ENCODE results near the gene TTI1. TPM values are rescaled to one million over a fixed set of nuclear protein-coding genes. Genes with fewer than 3 reads are reported as not detected.

Gene TTI1
- total and polyA plus RNA-seq, 2 donors (not counting 1 experiment from before 2014, with no cell fraction given): 13.9 to 33.9 TPM

GRCh38 chr20:37943501-37944455, 89.5 kb downstream of the TTI1 start:
- peaks cover 22% of the 10 kb centered on the region for H3K27me3 Mint-ChIP-seq
- no peak overlapping the region for H3K27ac ChIP-seq (ENCODE audit: low read length in 2 of 2)
- no peak overlapping the region for H3K4me3 ChIP-seq (ENCODE audit: control extremely low read depth in 1 of 5, extremely low read depth in 1 of 5, insufficient read depth in 1 of 5, low read depth in 2 of 5, low read length in 4 of 5)
- WGBS (ENCODE audit: insufficient coverage): 96% methylated on average over 41 of the region's 47 CpGs
- H3K4me1 ChIP-seq (ENCODE audit: control insufficient read depth in 2 of 2, insufficient read depth in 2 of 2, low read length in 2 of 2): no peaks in the 10 kb centered on the region
- intact Hi-C loops (cut with micrococcal nuclease): no loop called here
- ChIA-PET CTCF (no interaction called here), POLR2A (no interaction called here)
- peaks cover 2% of the 10 kb centered on the region for H3K9me3 Mint-ChIP-seq (ENCODE audit: insufficient read depth)
- H4K20me1 ChIP-seq (ENCODE audit: control insufficient read depth, insufficient read depth, low read length, poor library complexity, severe bottlenecking): no peaks in the 10 kb centered on the region
- no peak overlapping the region for H3K27ac Mint-ChIP-seq
- no peaks in the 10 kb centered on the region for H3K79me2 ChIP-seq (ENCODE audit: control insufficient read depth, insufficient read depth, low read length)
- no peaks in the 10 kb centered on the region for H3K4me1 Mint-ChIP-seq
- ATAC-seq (ENCODE audit: low read depth) (no peak), DNase-seq (no peak)
- H2AFZ ChIP-seq (ENCODE audit: insufficient read depth, low read depth, low read length, poor library complexity, severe bottlenecking): no peak overlapping the region
- TF ChIP-seq EZH2 (IDR thresholded peaks at IDR 0.05; ENCODE audit: borderline replicate concordance, insufficient read depth, low read depth, low read length, poor library complexity, severe bottlenecking): no peak
- no peak for TF ChIP-seq CTCF (IDR thresholded peaks at IDR 0.05)
- no peak overlapping the region for H3K9ac ChIP-seq (ENCODE audit: low read length)
- H3K9me3 ChIP-seq (ENCODE audit: control extremely low read depth in 1 of 3, control insufficient read depth in 2 of 3, insufficient read depth in 1 of 3, low read length in 2 of 3): peaks cover 0 to 21% (median 2%) of the 10 kb centered on the region in 3 donors
- peaks cover 0 to 7% (median 0%) of the 10 kb centered on the region in 4 experiments for H3K27me3 ChIP-seq (replicated peaks in 1 of 4; ENCODE audit: control extremely low read depth in 1 of 4, control insufficient read depth in 3 of 4, insufficient read depth in 4 of 4, low read length in 3 of 4)
- H3K4me2 ChIP-seq (replicated peaks; ENCODE audit: low read depth, low read length, poor library complexity, severe bottlenecking): no peak overlapping the region
- H3K36me3 ChIP-seq (replicated peaks in 1 of 2; ENCODE audit: control extremely low read depth in 1 of 2, control insufficient read depth in 1 of 2, extremely low read depth in 1 of 2, insufficient read depth in 2 of 2, low read length in 1 of 2): no peaks in the 10 kb centered on the region
- H3K4me3 Mint-ChIP-seq: no peak overlapping the region

- TF ChIP-seq CTCF (IDR thresholded peaks at IDR 0.05) (no peak), EZH2 (IDR thresholded peaks at IDR 0.05; ENCODE audit: borderline replicate concordance, insufficient read depth, low read depth, low read length, poor library complexity, severe bottlenecking) (no peak)
Measured at GRCh38 chr20:37943033-37943432, 90.2 kb downstream of the TTI1 start.

More at GRCh38 chr20:37943033-37943432, 90.2 kb downstream of the TTI1 start:
- DNase-seq: no peak
- WGBS (ENCODE audit: insufficient coverage): 85% methylated on average over 10 of the region's 12 CpGs
- Histone ChIP-seq H3K79me2 (ENCODE audit: control insufficient read depth, insufficient read depth, low read length) (no peaks in the 10 kb centered on the region), H3K27ac (ENCODE audit: low read length in 2 of 2) (no peak overlapping the region), H3K4me1 (ENCODE audit: control insufficient read depth in 2 of 2, insufficient read depth in 2 of 2, low read length in 2 of 2) (no peaks in the 10 kb centered on the region), H3K4me3 (ENCODE audit: control extremely low read depth in 1 of 5, extremely low read depth in 1 of 5, insufficient read depth in 1 of 5, low read depth in 2 of 5, low read length in 4 of 5) (no peak overlapping the region), H3K9me3 (ENCODE audit: control extremely low read depth in 1 of 3, control insufficient read depth in 2 of 3, insufficient read depth in 1 of 3, low read length in 2 of 3) (peaks cover 0 to 16% (median 2%) of the 10 kb centered on the region in 3 donors), H2AFZ (ENCODE audit: insufficient read depth, low read depth, low read length, poor library complexity, severe bottlenecking) (no peak overlapping the region), H3K4me2 (replicated peaks; ENCODE audit: low read depth, low read length, poor library complexity, severe bottlenecking) (no peak overlapping the region), H3K9ac (ENCODE audit: low read length) (no peak overlapping the region), H4K20me1 (ENCODE audit: control insufficient read depth, insufficient read depth, low read length, poor library complexity, severe bottlenecking) (no peaks in the 10 kb centered on the region), H3K27me3 (replicated peaks in 1 of 4; ENCODE audit: control extremely low read depth in 1 of 4, control insufficient read depth in 3 of 4, insufficient read depth in 4 of 4, low read length in 3 of 4) (peaks cover 0 to 7% (median 0%) of the 10 kb centered on the region in 4 experiments), H3K36me3 (replicated peaks in 1 of 2; ENCODE audit: control extremely low read depth in 1 of 2, control insufficient read depth in 1 of 2, extremely low read depth in 1 of 2, insufficient read depth in 2 of 2, low read length in 1 of 2) (no peaks in the 10 kb centered on the region)
- Mint-ChIP-seq H3K9me3 (ENCODE audit: insufficient read depth) (peaks cover 2% of the 10 kb centered on the region), H3K27me3 (peaks cover 20% of the 10 kb centered on the region), H3K4me3 (no peak overlapping the region), H3K27ac (no peak overlapping the region), H3K4me1 (no peaks in the 10 kb centered on the region)
- intact Hi-C loops (cut with micrococcal nuclease): no loop called here
- CTCF ChIA-PET: no interaction called here
- ATAC-seq (ENCODE audit: low read depth): no peak
- POLR2A ChIA-PET: no interaction called here

Data from B cell (primary cell).